ENCODE measurements around the gene NDUFS1.

DNA sequence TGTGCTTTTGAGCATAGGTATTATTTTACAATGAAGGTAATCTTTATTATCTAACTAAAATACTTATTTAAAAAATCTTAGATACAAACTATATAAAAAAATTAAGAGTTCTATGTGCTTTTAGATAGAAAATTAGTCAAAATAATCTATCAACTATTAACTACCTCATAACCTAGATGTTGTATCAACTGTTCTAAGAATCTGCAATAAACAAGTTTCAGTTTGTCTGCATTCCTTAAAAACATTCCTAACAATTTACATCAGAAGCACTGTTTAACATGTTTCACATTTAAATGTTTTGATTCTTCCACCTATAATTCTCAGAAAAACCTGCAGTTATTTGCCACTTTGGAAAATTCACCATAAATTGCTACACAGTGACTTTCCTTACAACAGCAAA lies 33.3 kb downstream of the NDUFS1 start:
- TF ChIP-seq POLR2A (IDR thresholded peaks at IDR 0.05; ENCODE audit: low read depth) = no peak
- TF ChIP-seq, protein P1, sequence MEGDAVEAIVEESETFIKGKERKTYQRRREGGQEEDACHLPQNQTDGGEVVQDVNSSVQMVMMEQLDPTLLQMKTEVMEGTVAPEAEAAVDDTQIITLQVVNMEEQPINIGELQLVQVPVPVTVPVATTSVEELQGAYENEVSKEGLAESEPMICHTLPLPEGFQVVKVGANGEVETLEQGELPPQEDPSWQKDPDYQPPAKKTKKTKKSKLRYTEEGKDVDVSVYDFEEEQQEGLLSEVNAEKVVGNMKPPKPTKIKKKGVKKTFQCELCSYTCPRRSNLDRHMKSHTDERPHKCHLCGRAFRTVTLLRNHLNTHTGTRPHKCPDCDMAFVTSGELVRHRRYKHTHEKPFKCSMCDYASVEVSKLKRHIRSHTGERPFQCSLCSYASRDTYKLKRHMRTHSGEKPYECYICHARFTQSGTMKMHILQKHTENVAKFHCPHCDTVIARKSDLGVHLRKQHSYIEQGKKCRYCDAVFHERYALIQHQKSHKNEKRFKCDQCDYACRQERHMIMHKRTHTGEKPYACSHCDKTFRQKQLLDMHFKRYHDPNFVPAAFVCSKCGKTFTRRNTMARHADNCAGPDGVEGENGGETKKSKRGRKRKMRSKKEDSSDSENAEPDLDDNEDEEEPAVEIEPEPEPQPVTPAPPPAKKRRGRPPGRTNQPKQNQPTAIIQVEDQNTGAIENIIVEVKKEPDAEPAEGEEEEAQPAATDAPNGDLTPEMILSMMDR (IDR thresholded peaks at IDR 0.05) = no peak
- no peak for TF ChIP-seq EP300 (IDR thresholded peaks at IDR 0.05)

All from esophagus muscularis mucosa (tissue), 4 donors.